Measurements from ENCODE around the gene CHRNA1. TPM values are rescaled to one million over a fixed set of nuclear protein-coding genes. Genes with fewer than 3 reads are reported as not detected.

The CHRNA1 gene
- under 0.01 and 0.32 TPM in 2 replicates for total RNA-seq

DNA sequence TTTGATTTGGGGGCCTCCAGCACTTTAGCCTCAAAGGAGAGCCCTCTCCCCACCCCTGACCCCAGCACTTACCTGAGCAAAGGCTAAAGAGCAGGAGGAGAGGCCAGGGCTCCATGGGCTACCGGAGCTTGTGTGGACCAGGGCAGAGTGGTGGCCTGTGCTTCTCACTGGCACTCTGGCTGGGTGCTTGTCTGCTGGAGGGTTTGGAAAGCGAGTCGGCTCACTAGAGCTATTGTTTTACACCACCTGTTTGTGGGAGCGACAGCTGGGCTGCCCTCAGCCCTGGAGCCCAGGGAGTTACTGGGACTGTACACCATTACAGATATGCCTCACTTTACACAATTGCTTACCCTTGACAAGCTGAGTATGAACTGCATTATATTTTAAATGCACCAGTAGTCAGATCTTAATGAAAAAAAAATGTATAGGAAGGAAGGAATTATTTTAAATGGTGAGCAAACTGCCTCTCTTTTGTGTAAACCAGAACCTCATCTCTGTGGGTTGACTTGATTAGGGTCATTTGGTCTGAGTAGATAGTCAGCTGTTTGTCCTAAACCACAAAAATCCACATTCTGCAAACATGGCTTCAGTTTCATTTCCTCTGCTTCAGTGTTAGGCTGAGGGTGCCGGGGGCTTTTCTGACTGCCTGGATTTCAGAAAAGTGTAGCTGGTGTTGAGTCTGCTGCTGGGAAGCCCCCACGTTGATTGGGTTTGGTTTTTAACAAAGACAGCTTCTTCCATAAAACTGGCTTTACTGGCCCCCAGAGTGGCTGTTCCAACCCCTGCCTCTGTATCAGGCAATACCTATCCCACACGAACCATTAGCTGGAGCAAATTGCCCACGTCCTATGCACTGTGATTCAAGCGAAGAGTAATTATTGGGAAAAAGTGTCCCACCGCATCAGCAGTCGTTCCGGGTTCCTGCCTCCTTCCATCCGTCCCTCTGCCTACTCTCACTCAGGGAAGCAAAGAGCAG is at the start of gene CHRNA1:
Gene CHRNA1 (minus strand): TSS at position 193 of the 976 bp plus-strand sequence. CDS start 78 bp downstream, at position 115.
- H3K4me3 ChIP-seq (ENCODE audit: low read depth, low read length): no peak within 1 kb of the TSS
- TF ChIP-seq, protein P1, sequence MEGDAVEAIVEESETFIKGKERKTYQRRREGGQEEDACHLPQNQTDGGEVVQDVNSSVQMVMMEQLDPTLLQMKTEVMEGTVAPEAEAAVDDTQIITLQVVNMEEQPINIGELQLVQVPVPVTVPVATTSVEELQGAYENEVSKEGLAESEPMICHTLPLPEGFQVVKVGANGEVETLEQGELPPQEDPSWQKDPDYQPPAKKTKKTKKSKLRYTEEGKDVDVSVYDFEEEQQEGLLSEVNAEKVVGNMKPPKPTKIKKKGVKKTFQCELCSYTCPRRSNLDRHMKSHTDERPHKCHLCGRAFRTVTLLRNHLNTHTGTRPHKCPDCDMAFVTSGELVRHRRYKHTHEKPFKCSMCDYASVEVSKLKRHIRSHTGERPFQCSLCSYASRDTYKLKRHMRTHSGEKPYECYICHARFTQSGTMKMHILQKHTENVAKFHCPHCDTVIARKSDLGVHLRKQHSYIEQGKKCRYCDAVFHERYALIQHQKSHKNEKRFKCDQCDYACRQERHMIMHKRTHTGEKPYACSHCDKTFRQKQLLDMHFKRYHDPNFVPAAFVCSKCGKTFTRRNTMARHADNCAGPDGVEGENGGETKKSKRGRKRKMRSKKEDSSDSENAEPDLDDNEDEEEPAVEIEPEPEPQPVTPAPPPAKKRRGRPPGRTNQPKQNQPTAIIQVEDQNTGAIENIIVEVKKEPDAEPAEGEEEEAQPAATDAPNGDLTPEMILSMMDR (IDR thresholded peaks at IDR 0.05; ENCODE audit: insufficient read depth, low read depth, low read length): no peak
- peak; percentile 73 for DNase-seq (ENCODE audit: low read depth)

DNA sequence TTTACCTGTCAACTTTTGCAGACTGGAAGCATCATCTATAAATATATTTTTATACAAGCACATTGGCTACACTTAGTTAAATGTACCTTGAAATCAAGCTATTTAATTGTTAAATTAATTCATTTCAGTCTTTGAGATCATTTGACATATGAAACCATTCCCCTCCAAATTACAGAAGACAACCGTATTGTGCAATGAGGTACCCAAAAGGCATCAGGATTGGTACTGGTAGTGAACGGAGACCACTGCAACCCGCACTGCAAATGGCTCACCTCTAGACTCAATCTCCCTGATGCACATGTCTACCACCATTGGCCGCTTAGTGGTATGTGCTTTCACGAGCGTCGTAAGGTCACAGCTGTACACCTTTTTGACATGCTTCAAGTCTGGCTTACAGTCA is 47.8 kb upstream of the CHRNA1 start:
- no peak for DNase-seq (ENCODE audit: low read depth)
- no peak overlapping the region for H3K4me3 ChIP-seq (ENCODE audit: low read depth, low read length)
- TF ChIP-seq, protein P1 (IDR thresholded peaks at IDR 0.05; ENCODE audit: insufficient read depth, low read depth, low read length): no peak

DNA sequence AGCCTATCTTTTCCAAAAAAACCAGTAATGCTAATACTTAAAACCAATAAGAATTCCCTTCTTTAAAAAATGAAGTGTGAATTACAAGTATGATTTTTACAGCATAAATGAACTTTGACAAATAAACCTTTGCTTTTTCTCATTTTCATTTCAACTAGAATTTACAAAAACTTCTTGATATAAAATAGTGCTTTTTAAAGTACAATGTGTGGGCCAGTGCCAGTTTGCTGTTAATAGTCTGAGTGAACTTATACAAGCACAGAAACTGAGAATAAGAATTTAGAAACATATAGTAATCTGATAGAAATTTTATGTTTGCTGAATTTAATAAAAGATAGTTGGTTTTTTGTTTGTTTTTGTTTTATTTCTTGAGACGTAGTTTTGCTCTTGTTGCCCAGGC is 43.7 kb upstream of the CHRNA1 start:
- no peak overlapping the region for H3K4me3 ChIP-seq (ENCODE audit: low read depth, low read length)
- no peak for DNase-seq (ENCODE audit: low read depth)
- TF ChIP-seq, protein P1 (IDR thresholded peaks at IDR 0.05; ENCODE audit: insufficient read depth, low read depth, low read length): no peak

DNA sequence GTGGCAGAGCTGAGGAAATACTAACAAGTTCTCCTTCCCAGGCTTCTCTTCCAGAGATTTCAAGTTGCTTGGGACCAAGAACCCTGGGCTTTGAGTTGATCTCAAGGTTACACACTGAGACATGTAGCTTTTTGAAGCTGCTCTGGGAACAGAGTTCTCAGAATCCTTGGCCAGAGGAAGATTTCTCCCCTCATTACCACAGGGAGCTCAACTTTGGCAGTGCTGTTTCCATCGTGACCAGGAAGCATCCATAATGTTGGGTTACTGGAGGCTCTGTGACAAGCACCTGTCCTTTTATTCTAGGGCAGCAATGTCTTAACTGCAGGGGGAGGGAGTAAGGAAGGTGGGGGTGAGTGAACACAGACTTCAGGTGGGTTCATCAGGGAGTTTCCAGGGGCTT is 41.5 kb upstream of the CHRNA1 start:
- DNase-seq (ENCODE audit: low read depth): no peak
- TF ChIP-seq, protein P1 (IDR thresholded peaks at IDR 0.05; ENCODE audit: insufficient read depth, low read depth, low read length): no peak

DNA sequence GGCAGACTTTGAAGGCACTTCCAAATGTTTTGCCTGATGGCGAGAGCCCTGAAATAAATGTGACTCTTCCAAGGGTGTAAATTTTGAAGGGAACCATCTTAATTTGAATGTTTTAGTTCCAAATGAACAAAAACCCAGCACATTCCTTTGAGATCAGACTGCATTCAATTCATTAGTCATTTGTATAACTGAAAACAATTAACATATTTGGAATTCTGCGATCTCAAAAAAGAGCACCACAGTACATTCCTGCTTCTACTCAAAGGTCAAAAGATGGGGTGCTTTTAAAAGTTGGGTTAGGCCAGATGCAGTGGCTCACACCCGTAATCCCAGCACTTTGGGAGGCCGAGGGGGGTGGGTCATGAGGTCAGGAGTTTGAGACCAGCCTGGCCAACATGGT is 38.2 kb upstream of the CHRNA1 start:
- no peak for DNase-seq (ENCODE audit: low read depth)
- TF ChIP-seq, protein P1 (IDR thresholded peaks at IDR 0.05; ENCODE audit: insufficient read depth, low read depth, low read length): no peak
- H3K4me3 ChIP-seq (ENCODE audit: low read depth, low read length): no peak overlapping the region

More for the DNA sequence above, 41.5 kb upstream of the CHRNA1 start:
- H3K4me3 ChIP-seq (ENCODE audit: low read depth, low read length): no peak overlapping the region

DNA sequence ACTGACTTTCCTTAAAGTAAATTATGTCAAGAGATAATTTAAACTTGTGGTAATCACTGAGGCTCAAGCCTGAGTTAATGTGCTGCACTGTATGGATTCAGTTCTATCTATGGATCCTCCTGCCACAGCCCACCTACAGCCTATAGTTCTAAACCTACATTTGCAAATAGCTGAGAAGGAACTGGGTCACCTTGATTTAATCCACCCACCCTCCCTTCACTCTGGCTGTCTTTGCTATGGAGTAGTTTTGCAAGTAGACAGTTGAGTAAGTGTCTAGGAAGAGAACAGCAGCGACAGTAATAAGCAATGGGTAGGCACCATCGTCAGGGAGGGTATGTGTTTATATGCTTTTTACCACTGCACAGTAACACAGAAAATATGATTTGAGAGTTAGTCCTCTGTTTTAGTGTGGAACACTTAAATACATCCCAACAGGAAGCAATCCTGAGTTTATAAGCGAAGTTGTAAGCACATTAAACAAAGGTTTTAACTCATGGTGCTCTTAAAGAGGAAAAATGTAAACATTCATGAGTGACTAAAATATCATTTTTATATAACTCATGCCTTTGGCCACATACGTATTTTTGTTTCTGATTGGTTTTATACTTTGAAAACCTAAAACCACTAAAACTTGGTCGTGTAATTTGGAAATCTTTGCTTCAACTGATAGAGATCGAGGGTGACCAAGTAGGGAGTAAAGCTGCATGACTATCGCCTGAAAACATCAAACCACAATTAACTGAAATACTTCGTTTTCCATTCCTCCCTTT is 36.3 kb upstream of the CHRNA1 start:
- H3K4me3 ChIP-seq (ENCODE audit: low read depth, low read length): no peak overlapping the region
- DNase-seq (ENCODE audit: low read depth): peak; percentile 54
- TF ChIP-seq, protein P1 (IDR thresholded peaks at IDR 0.05; ENCODE audit: insufficient read depth, low read depth, low read length): no peak

Data from fibroblast of villous mesenchyme (primary cell).